HEK293T (cell line): ENCODE results near the gene TDRD12.
"Not testable (repeated sequence)": the region's sequence is repeated elsewhere in the genome, so short reads cannot be mapped to it uniquely, and the experiment has no call there.

Source experiments
- CTCF ChIA-PET: fragments of 350-600 bp; formaldehyde crosslinking; extraction: SDS; loops from one replicate; lab custom pipeline; 2021; ENCODE audit warnings: antibody characterized with exemption, inconsistent platforms; lab: Yijun Ruan, JAX
- POLR2A ChIA-PET: fragments of 350-600 bp; formaldehyde crosslinking; extraction: SDS; loops from one replicate; lab custom pipeline; 2020; ENCODE audit warnings: antibody characterized with exemption, inconsistent platforms; lab: Yijun Ruan, JAX
- DNase-seq: peaks from one replicate; pipeline ENCODE4 v3.0.0; 2012; ENCODE audit warnings: mixed read lengths; ENCODE audit errors: extremely low spot score
- ARNT ChIP-seq: fragments of 450-650 bp; IDR thresholded peaks from 2 replicates; pipeline ENCODE4 v1.6.1; 2017; ENCODE audit warnings: mild to moderate bottlenecking
- BHLHE40 ChIP-seq: fragments of 450-650 bp; IDR thresholded peaks from 2 replicates; pipeline ENCODE4 v1.6.1; 2016; ENCODE audit warnings: mild to moderate bottlenecking, moderate library complexity, borderline replicate concordance
- CTBP1 ChIP-seq: fragments of 450-650 bp; IDR thresholded peaks from 2 replicates; pipeline ENCODE4 v1.6.1; 2016; ENCODE audit warnings: borderline replicate concordance
- ELF4 ChIP-seq: fragments of 450-650 bp; IDR thresholded peaks from 2 replicates; pipeline ENCODE4 v1.6.1; 2017; ENCODE audit warnings: antibody characterized with exemption
- FOXA1 ChIP-seq: fragments of 450-650 bp; IDR thresholded peaks from 2 replicates; pipeline ENCODE4 v1.6.1; 2016; ENCODE audit warnings: mild to moderate bottlenecking
- FOXK2 ChIP-seq: fragments of 450-650 bp; IDR thresholded peaks from 2 replicates; pipeline ENCODE4 v1.6.1; 2016; ENCODE audit warnings: mild to moderate bottlenecking
- FOXM1 ChIP-seq: fragments of 450-650 bp; IDR thresholded peaks from 2 replicates; pipeline ENCODE4 v1.6.1; 2017; ENCODE audit warnings: mild to moderate bottlenecking, borderline replicate concordance
- HDGF ChIP-seq: fragments of 450-650 bp; IDR thresholded peaks from 2 replicates; pipeline ENCODE4 v1.6.1; 2017; ENCODE audit warnings: antibody characterized with exemption, borderline replicate concordance
- L3MBTL2 ChIP-seq: fragments of 450-650 bp; conservative IDR thresholded peaks from 2 replicates; pipeline ENCODE4 v1.6.1; 2016; ENCODE audit warnings: mild to moderate bottlenecking
- LEF1 ChIP-seq: fragments of 450-650 bp; IDR thresholded peaks from 2 replicates; pipeline ENCODE4 v1.6.1; 2017; ENCODE audit warnings: mild to moderate bottlenecking, borderline replicate concordance
- NFRKB ChIP-seq: fragments of 450-650 bp; IDR thresholded peaks from 2 replicates; pipeline ENCODE4 v1.6.1; 2016; ENCODE audit warnings: mild to moderate bottlenecking, moderate library complexity
- SP1 ChIP-seq: fragments of 450-650 bp; IDR thresholded peaks from 2 replicates; pipeline ENCODE4 v1.6.1; 2017
- SUZ12 ChIP-seq: fragments of 450-650 bp; IDR thresholded peaks from 2 replicates; pipeline ENCODE4 v1.6.1; 2016; ENCODE audit warnings: mild to moderate bottlenecking
- TARDBP ChIP-seq: fragments of 450-650 bp; IDR thresholded peaks from 2 replicates; pipeline ENCODE4 v1.6.1; 2016
- ZNF384 ChIP-seq: fragments of 450-650 bp; IDR thresholded peaks from 2 replicates; pipeline ENCODE4 v1.6.1; 2016
- TF ChIP-seq, protein P1 (sequence below): fragments of 450-650 bp; IDR thresholded peaks from 2 replicates; pipeline ENCODE4 v1.6.1; 2016

TDRD12 gene

GRCh38 chr19:32735936-32736335, 16.4 kb downstream of the TDRD12 start:
- CTCF ChIA-PET: no interaction called here
- POLR2A ChIA-PET: no interaction called here

DNA sequence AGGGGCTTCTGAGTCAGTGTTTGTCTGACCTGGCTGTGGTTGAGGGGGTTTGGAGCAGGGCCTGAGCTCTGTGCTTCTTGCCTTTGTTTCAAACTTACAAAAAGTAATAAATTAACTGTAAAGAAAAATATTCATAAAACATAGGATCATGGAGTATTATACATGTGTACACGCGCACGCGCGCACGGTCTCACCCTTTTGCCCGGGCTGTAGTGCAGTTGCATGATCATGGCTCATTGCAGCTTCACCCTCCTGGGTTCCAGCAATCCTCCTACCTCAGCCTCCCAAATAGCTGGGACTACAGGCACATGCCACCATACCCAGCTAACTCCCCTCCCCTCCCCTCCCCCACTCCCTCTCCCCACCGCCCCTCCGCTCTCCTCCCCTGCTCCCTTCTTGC, 23.5 kb downstream of the TDRD12 start:
- TF ChIP-seq BHLHE40 (no peak), NFRKB (no peak), ZNF384 (no peak), FOXA1 (no peak), ELF4 (no peak), TARDBP (no peak), SUZ12 (no peak), HDGF (no peak), LEF1 (no peak)
- TF ChIP-seq, protein P1, sequence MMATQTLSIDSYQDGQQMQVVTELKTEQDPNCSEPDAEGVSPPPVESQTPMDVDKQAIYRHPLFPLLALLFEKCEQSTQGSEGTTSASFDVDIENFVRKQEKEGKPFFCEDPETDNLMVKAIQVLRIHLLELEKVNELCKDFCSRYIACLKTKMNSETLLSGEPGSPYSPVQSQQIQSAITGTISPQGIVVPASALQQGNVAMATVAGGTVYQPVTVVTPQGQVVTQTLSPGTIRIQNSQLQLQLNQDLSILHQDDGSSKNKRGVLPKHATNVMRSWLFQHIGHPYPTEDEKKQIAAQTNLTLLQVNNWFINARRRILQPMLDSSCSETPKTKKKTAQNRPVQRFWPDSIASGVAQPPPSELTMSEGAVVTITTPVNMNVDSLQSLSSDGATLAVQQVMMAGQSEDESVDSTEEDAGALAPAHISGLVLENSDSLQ: no peak
- DNase-seq: no peak
- POLR2A ChIA-PET: no interaction called here
- CTCF ChIA-PET: no interaction called here

More at GRCh38 chr19:32735936-32736335, 16.4 kb downstream of the TDRD12 start:
- TF ChIP-seq ZNF384 (no peak), ARNT (no peak), FOXM1 (no peak), SP1 (no peak), FOXK2 (no peak), CTBP1 (no peak), SUZ12 (no peak), NFRKB (no peak), ELF4 (no peak)
- DNase-seq: no peak

GRCh38 chr19:32743447-32743846, 23.9 kb downstream of the TDRD12 start:
- no peak for DNase-seq
- ChIA-PET POLR2A (no interaction called here), CTCF (no interaction called here)
- TF ChIP-seq BHLHE40 (no peak), ZNF384 (no peak), ARNT (no peak), FOXM1 (no peak), LEF1 (no peak), SP1 (no peak), FOXA1 (no peak), L3MBTL2 (no peak)
- TF ChIP-seq, protein P1: no peak

DNA sequence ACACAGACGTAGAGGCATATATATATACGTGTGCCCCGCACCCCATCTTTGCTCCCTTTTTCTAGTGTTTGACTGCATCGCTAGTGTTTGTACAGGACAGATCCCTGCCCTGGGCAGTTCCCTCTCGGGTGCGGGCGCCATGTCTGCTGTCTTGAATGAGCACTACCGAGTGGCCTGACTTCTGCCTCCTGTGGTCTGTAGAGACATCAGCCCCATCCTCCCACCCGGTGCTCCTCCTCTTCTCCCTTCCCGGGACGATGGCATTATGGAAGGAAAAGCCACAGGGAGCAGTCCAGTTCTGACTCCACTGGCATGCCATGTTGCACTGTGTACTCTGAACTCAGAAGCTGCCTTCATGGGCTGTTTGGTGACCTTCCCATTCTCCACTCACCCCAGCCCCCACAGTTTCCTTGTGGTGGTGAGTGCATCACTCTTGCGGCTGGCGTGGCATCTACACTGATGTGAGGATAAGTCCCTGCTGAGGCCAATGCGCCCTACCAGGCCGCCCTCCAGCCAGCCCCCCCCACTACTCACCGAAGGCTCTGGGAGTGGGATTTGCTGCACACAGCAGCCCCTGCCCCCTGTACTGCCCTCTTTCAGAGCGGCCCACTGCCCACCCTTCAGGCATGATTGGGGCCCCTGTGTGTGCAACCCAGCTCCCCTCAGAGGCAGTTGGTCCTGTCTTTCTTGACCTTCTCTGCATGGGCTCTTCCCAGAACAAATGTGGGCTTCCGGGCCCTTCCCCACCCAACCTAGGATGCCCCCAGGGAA, 25.2 kb downstream of the TDRD12 start:
- TF ChIP-seq SP1: no peak
- TF ChIP-seq CTBP1: no peak
- no peak for TF ChIP-seq FOXA1
- TF ChIP-seq HDGF: no peak
- no peak for TF ChIP-seq TARDBP
- no peak for TF ChIP-seq ELF4
- no peak for TF ChIP-seq FOXM1
- no peak for TF ChIP-seq FOXK2
- no peak for TF ChIP-seq BHLHE40
- no peak for TF ChIP-seq L3MBTL2
- ChIA-PET POLR2A (no interaction called here), CTCF (no interaction called here)
- DNase-seq: no peak

DNA sequence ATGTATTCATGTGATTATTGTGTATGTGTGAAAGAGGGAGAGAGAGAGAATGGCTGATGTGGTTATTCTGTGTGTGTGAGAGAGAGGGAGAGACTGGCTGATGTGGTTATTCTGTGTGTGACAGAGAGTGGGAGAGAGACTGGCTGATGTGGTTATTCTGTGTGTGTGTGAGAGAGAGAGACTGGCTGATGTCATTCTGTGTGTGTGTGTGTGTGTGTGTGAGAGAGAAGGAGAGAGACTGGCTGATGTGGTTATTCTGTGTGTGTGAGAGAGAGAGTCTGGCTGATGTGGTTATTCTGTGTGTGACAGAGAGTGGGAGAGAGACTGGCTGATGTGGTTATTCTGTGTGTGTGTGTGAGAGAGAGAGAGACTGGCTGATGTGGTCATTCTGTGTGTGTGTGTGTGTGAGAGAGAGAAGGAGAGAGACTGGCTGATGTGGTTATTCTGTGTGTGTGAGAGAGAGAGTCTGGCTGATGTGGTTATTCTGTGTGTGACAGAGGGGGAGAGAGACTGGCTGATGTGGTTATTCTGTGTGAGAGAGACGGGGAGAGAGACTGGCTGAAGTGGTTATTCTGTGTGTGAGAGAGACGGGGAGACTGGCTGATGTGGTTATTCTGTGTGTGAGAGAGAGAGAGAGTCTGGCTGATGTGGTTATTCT, 26.2 kb downstream of the TDRD12 start:
- POLR2A ChIA-PET, CTCF ChIA-PET, DNase-seq: not testable (repeated sequence)

DNA sequence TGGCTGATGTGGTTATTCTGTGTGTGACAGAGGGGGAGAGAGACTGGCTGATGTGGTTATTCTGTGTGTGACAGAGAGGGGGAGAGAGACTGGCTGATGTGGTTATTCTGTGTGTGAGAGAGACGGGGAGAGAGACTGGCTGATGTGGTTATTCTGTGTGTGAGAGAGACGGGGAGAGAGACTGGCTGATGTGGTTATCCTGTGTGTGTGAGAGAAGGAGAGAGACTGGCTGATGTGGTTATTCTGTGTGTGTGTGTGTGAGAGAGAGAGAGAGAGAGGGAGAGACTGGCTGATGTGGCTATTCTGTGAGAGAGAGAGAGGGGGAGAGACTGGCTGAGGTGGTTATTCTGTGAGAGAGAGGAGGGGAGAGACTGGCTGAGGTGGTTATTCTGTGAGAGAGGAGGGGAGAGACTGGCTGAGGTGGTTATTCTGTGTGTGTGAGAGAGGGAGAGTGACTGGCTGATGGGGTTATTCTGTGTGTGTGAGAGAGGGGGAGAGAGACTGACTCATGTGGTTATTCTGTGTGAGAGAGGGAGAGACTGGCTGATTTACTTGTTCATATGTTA, 27.1 kb downstream of the TDRD12 start:
- POLR2A ChIA-PET, DNase-seq, CTCF ChIA-PET: not testable (repeated sequence)

DNA sequence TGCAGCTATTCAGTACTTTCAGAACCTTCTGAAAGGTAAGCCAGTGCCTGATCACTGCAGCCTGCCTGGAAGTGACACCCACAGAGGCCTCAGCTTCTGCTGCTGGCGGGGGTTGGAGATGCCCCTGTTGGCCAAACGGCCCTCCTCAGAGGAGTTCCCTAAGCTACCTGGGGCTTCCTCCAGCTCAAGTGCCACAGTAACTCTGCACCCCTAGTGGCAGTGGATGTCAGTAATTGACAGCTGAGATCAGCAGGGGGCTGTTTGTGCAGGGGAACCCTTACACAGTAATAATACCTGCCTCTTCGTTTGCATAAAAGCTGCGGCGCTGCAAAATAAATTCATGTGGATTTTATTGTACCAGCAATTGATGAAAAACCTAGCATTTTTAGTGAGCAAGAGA, 28.9 kb downstream of the TDRD12 start:
- CTCF ChIA-PET: interaction anchor here (0.7 kb wide), 1 partner anchor 1025 kb away, joined by 4 read pairs; no protein-coding TSS in a partner anchor
- POLR2A ChIA-PET: no interaction called here
- no peak for TF ChIP-seq SUZ12
- TF ChIP-seq FOXK2: no peak
- no peak for TF ChIP-seq FOXA1
- DNase-seq: no peak
